GM18519 (cell line): ENCODE data around the gene BRK1.
"Not testable (repeated sequence)": the region's sequence is repeated elsewhere in the genome, so short reads cannot be mapped to it uniquely, and the experiment has no call there.

Experiments
- ATAC-seq: cut with Tn5 transposase; IDR thresholded peaks from one replicate; pipeline ENCODE4 v1.9.1; 2021; ENCODE audit warnings: mild to moderate bottlenecking, moderate library complexity; ENCODE audit not compliant: unreplicated experiment, low FRiP score

Gene BRK1

DNA sequence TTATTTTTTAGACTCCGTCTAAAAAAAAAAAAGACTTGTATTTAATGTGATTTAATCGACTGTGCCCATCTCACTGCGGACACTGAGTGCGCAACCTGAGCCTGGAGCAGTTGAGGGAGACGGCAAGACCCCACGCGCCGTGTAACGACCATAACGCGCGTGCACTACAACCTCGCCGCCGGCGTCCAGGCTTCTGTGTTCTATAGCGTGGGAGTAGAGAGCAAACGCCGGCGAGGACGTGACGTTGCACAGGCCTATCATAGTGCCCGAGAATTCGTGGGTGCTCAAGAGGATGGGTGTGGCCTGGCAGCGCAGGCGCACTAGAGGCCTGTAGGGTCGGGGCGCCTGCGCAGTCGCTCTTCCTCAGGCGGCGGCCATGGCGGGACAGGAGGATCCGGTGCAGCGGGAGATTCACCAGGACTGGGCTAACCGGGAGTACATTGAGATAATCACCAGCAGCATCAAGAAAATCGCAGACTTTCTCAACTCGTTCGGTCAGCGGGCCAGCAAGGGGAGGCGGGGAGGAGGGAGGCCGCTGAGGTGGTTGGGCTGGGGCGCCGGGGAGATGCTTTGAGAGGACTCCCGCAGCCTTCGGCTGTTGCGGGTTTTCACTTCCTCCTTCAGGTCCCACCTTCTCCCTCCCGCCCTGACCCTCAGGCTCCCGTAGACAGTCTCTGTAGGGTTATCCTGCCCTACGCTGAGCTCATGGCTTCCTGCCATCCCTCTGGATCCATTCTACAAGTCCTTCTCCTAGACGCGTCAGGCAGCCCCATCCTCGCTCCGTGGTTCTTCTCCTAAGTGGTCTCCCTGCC, at the start of gene BRK1:
TSS of gene BRK1 (plus strand) at position 350 of the 812 bp plus-strand sequence. CDS start at position 377, 27 bp downstream.
- peak; percentile 96 for ATAC-seq

DNA sequence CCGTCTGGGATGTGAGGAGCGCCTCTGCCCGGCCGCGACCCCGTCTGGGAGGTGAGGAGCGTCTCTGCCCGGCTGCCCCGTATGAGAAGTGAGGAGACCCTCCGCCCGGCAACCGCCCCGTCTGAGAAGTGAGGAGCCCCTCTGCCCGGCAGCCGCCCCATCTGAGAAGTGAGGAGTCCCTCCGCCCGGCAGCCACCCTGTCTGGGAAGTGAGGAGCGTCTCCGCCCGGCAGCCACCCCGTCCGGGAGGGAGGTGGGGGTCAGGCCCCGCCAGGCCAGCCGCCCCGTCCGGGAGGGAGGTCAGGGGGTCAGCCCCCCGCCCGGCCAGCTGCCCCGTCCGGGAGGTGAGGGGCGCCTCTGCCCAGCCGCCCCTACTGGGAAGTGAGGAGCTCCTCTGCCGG, 45.4 kb upstream of the BRK1 start:
- not testable (repeated sequence) for ATAC-seq

DNA sequence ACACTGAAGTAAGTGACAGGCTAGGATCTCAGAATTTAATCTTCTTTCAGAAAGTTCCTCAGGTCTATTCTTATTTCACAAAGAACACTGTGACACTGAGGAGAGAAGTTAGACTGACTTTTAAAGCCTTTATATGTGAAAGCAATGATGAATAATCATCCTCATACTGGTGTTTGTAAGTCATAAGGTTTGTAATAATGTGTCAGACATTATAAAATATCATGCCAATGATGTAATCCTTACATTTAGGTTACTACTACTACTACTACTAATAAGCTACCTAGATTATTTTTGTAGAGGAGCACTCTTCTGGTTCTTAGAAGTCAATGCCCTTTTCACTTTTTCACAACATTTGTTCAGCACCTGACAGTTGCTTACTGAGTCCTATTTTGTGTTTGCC, 40.8 kb upstream of the BRK1 start:
- no peak for ATAC-seq

DNA sequence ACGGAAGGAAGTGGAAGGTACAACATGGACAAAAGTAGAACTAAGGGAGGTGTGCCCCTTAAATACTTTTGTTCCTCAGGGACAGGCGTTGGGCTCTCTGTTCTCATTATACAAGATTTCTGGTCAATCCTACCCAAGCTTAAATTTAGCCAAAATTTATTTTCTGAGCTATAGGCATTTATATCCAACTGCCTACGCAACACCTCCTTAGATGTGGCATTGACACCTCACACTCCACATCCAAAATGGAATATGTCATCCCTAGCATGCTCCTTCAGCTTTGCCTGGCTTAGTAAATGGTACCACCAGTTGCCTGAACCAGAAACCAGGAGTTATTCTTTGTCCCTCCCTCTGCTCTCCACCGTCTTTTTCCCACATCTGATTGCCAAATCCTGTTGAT, 33.6 kb upstream of the BRK1 start:
- no peak for ATAC-seq

DNA sequence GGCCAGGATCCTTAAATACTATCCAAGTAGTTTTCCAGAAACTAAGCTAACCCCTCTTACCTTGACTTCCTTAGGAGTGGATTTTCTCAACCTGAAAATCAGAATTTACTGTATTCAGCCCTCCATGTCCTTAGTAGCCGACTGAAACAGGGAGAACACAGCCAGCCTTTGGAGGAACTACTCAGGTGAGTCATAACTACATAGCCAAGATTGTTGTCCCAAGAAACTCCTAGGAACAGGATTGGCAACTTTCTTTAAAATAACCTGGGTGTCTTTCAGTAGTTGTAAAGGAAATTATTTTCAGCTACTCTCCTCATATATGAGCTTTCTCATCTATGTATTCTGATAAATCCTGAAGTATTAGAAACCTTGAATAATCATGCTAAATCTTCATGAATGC, 29.7 kb upstream of the BRK1 start:
- ATAC-seq: no peak

DNA sequence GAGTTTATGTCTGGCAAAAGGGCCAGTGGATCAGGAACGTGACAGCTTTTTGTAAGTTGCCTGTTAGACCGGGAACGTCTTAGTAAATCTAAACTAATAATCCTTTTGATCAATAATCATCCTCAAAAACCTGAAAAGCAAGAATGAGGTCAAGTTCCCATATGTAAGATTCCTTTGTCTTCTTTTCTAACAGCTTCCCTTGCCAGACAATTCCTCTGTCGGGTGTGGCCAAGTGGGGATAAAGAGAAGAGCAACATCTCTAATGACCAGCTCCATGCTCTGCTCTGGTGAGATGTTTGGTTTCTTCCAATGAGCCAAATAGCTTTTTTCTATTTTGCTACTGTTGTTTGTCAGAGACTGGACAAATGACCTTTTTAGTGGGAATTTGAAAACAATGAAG, 27.2 kb upstream of the BRK1 start:
- ATAC-seq: no peak

DNA sequence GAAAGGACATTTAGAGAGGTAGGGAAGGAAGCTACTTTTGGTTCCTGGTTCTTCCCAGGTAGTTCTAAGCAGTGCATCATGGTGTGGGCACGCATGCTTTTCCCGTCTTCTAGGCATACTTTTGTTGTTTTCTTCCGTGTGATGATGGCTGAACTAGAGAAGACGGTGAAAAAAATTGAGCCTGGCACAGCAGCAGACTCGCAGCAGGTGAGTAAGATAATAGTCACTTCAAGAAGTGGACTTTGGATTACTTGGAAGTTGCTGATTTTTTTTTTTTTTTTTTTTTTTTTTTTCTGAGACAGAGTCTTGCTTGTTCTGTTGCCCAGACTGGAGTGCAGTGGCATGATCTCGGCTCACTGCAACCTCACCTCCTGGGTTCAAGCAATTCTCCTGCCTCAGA, 25.3 kb upstream of the BRK1 start:
- no peak for ATAC-seq

DNA sequence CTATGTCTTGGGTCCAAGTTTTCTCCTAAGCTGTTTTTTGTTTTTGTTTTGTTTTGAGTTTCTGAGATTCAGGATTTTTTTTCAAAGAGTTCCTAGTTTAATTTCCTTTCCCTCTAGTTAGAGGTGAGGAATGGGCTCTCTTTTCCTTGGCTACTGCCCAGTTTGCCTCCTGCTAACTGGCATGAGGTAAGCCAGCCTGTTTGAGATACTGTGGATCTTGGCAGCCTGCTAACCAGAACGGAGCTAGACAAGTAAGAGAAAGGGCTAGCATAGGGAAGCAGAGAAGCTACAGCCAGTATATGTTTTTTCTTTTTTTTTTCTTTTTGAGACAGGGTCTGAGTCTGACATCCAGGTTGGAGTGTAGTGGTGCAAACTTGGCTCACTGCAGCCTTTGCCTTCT, 24.7 kb upstream of the BRK1 start:
- not testable (repeated sequence) for ATAC-seq

DNA sequence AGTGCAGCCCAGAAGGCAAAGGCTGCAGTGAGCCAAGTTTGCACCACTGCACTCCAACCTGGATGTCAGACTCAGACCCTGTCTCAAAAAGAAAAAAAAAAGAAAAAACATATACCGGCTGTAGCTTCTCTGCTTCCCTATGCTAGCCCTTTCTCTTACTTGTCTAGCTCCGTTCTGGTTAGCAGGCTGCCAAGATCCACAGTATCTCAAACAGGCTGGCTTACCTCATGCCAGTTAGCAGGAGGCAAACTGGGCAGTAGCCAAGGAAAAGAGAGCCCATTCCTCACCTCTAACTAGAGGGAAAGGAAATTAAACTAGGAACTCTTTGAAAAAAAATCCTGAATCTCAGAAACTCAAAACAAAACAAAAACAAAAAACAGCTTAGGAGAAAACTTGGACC, 24.1 kb upstream of the BRK1 start:
- not testable (repeated sequence) for ATAC-seq

DNA sequence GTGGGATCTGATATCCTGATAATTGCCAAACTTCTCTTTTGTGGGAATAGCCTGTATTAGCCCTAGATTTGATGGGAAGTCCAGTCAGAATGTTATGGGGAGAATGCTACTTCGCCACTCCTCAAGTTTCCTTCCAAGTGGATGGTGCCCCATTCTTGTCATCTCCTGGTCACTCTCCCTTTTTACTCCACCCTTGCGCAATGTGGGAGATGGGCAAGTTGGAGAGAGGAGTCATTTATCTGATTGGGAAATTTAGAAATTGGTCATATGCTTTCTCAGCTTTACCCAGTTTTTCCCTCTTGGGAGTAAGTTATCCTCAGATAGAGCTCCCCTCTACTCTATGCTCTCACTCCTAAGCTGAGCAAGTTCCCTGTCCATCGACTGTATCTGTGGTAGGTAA, 21.8 kb upstream of the BRK1 start:
- no peak for ATAC-seq

DNA sequence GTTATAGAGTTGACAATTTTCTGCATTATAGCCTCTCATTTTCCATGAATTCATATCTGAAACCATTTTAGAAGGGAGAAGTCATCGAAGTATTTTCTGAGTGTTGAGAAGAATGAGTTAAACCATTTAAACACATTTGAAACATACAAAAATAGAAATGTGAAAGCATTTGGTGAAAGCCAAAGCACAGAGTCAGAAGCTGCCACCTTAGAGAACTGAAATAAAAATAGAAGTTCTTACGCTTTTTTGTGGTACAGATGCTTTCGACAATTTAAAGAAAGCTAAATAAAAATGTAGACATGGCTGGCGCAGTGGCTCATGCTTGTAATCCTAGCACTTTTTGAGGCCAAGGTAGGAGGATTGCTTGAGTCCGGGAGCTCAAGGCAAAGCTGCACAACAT, 16.4 kb upstream of the BRK1 start:
- ATAC-seq: no peak

DNA sequence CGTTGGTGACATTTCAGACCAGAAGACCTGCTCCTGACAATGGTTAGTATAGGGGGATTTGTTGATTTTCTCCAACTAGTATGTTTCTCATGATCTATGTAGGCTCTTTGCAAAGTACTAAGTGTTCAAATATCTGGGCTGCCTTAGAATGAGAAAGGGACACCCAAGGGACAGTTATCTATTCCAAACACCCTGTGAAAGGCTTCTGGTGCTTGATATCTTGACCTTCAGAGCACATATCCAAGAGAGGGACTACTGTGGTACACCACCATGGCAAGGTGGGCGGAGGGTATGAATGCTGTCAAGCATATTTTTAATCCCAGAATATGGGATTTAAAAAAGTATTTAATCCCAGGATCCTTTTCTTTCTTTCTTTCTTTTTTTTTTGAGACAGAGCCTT, 8.6 kb upstream of the BRK1 start:
- ATAC-seq: no peak

DNA sequence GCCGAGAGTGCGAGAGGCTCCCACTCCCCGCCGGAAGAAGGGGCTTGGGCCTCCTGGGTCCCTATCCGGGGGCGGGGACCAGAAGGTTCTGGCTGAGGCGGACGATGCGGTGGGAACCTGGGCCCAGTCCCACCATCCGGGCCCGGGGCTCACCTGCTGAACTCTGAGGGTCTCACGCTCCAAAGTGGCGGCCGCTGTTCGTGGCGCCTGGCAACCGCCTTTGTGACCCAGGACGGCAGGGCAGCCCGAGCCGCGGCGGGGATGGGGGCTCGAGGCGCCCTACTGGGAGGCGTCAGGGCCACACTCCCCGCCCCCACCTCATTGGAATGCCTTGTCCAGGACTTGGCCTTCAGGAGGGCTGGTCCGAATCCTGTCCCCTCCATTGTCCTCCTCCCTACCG, 7.4 kb upstream of the BRK1 start, which contains the start of gene FANCD2OS:
TSS of gene FANCD2OS (minus strand) at position 165 of the 400 bp plus-strand sequence. CDS start 3,481 bp downstream, outside the sequence.
- ATAC-seq: no peak

DNA sequence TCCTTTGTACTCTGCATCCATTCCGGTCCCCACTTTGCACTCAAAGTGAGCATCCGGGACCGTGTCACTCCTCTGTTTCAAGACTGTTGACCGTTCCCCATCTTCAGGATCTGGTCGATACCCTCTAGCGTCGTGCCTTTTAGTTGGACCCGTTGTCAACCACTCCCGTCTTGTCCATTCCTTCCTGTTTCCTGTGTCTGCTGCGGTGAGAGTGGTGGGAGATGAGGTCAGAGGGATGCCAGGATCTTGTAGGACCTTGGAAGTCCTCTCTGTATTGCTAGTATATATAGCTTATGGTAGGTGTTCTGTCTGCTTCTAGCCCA, 624 bp downstream of the BRK1 start:
- no peak for ATAC-seq

DNA sequence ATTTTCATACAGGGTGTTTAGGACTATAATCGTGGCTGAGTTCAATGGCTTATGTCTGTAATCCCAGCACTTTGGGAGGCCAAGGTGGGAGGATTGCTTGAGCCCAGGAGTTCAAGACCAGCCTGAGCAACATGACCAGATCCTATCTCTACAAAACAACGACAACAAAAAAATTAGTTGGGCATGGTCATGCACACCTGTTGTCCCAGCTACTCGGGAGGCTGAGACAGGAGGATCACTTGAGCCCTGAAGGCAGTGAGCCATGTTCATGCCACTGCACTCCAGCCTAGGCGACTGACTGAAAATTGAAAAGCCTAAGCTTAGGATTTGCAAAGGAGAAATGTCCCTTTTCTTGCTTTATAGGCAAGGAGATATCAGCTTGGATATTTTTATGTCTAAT, 1.5 kb downstream of the BRK1 start:
- no peak for ATAC-seq

DNA sequence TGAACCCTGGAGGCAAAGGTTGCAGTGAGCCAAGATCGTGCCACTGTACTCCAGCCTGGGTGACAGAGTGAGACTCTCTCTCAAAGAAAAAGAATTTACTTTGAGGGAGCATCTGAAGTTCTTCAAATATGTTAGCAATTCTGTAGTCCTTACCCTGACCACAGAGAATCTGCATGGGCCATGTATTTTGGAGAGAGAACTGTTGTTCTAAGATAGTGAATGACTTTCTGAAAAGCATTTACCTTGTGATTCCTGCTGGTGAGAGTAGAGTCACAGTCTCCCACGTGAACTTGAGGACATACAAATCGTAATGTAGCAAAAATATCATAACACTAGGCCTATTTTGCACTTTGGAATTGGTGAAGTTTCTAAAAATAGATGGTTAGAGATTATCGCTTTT, 3.9 kb downstream of the BRK1 start:
- ATAC-seq: no peak

DNA sequence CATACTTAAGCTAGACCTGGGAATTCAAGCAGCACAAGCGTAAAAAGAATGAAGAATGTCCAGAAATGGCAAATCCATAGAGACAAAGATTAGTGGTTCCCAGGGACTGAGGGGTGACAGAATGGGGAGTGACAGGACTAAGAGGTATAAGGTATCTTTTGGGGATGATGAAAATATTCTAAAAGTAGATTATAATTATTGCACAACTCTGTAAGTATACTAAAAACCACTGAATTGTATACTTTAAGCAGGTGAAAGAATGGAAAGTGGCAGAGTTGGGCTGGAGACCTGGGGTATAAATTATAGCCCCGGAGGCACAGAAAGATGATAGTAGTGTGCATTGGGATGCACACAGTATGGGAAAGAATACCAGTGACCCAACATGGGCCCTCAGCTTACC, 5.6 kb downstream of the BRK1 start:
- ATAC-seq: no peak

DNA sequence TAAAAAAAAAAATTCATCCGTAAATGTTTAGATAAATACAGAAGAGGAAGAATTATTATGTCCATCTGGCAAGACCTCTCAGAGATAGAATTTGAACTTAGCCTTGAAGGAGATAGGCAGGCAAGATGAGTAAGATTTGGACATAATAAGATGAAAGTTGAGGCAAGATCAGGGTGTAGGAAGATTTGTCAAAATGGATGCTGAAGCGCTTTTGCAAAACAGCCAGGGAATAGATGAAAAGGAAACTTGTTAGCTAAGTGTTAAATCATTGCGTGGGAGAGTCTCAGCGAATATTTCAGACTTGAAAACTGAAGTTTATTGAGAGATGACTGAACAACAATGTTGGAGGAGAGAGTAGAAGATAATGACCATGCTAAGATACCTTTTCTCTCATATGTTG, 7.2 kb downstream of the BRK1 start:
- no peak for ATAC-seq

DNA sequence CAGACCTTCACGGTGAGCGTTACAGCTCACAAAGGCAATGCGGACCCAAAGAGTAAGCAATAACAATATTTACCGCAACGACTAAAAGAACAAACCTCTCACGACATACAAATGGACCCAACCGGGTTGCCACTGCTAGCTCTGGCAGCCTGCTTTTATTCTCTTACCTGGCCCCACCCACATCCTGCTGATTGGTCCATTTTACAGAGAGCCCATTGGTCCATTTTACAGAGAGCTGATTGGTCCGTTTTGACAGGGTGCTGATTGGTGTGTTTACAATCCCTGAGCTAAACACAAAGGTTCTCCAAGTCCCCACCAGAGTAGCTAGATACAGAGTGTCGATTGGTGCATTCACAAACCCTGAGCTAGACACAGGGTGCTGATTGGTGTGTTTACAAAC, 20.4 kb downstream of the BRK1 start:
- ATAC-seq: not testable (repeated sequence)

DNA sequence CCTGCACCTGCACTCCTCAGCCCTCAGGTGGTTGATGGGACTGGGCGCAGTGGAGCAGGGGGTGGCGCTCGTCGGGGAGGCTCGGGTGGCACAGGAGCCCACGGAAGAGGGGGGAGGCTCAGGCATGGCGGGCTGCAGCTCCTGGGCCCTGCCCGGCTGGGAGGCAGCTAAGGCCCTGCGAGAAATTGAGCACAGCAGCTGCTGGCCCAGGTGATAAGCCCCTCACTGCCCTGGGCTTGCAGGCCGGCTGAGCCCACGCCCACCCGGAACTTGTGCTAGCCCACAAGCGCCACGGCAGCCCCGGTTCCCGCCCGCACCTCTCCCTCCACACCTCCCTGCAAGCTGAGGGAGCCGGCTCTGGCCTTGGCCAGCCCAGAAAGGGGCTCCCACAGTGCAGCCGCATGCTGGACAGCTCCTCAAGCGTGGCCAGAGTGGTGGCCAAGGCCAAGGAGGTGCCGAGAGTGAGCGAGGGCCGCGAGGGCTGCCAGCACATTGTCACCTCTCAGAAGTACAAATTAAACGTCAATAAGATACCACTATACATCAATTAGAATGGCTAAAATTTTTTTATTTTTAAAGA, 21.0 kb downstream of the BRK1 start:
- ATAC-seq: no peak

DNA sequence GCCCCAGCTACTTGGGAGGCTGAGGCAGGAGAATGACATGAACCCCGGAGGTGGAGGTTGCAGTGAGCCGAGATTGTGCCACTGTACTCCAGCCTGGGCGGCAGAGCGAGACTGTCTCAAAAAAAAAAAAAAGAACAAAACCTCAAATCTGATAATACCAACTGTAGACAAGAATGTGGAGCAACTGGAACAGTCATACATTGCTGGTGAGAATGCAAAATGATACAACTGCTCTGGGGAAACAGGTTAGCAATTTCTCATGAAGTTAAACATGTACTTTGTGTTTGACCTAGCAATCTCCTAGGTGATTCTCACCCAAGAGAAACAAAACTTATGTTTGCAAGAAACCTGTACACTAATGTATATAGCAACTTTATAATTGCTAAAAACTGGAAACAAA, 21.7 kb downstream of the BRK1 start:
- ATAC-seq: no peak

DNA sequence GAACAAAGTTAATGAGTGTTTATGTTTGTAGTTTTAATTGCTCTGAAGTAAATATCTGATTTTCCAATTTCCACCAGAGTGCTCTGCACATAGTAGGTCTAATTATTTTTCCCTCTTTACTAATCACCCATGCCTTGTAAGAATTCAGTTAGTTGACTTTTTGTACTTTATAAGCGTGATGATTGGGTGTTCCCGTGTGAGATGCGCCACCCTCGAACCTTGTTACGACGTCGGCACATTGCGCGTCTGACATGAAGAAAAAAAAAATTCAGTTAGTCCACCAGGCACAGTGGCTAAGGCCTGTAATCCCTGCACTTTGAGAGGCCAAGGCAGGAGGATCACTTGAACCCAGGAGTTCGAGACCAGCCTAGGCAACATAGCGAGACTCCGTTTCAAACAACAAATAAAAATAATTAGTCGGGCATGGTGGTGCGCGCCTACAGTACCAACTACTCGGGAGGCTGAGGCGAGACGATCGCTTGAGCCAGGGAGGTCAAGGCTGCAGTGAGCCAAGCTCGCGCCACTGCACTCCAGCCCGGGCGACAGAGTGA, 25.6 kb downstream of the BRK1 start:
- ATAC-seq: no peak
